GM18873 (cell line): Measurements from ENCODE around the gene DHX40.
"Not testable (repeated sequence)": the region's sequence is repeated elsewhere in the genome, so short reads cannot be mapped to it uniquely, and the experiment has no call there.

Experiments
- ATAC-seq: cut with Tn5 transposase; IDR thresholded peaks from one replicate; pipeline ENCODE4 v1.9.1; 2021; ENCODE audit warnings: mild to moderate bottlenecking, moderate library complexity, moderate number of reproducible peaks; ENCODE audit not compliant: unreplicated experiment, low FRiP score

The DHX40 gene

DNA sequence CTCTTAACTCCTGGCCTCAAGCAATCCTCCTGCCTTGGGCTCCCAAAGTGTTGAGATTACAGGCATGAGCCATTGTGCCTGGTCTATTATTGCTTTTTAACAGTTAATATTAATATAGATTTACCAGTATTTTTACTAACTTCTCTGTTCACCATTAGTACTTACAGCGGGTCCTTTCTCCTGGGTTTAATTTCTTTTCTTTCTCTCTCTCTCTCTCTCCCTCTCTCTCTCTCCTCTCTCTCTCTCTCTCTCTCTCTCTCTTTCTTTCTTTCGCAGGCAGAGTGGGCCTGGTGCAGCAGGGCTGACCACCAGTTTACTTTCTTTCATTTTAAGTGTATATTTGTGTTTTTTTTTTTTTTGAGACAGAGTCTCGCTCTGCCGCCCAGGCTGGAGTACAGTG lies 14.7 kb upstream of the DHX40 start:
- no peak for ATAC-seq

DNA sequence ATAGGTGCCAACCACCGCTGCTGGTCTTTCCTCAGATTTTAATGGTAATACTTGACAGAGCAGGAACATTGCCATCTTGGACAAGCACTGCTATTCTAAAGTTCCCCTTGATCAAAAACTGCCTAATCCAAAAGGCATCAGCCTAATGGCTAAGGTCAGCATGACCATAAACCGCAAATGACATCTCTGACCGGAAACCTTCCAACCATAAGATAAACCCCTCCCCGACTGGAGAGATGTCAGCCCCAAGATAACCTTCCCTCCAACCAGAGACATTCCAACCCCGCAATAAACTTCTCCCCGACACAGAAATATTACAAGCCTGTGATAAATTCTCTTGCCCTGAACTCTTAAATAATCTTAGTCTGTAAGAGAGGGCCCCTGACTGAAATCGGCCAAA lies 7.4 kb upstream of the DHX40 start:
- no peak for ATAC-seq

DNA sequence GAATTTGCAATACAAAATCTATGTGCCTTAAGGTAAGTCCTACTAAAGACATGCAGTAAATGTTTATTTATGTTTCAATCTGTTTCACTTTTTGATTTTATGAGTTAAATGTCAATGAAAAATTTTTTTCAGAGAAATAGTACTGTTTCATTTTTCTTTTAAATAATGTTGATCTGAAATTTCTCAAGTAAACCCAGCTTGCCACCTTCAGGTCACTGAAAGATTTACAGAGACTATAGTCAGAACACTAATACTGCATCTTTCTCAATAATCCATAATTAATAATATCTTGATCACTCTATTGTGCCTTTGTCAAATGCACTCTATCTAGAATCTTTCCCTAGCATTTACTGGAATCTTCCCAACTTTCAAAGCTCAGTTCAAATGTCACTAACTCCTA lies 6.5 kb upstream of the DHX40 start:
- no peak for ATAC-seq

DNA sequence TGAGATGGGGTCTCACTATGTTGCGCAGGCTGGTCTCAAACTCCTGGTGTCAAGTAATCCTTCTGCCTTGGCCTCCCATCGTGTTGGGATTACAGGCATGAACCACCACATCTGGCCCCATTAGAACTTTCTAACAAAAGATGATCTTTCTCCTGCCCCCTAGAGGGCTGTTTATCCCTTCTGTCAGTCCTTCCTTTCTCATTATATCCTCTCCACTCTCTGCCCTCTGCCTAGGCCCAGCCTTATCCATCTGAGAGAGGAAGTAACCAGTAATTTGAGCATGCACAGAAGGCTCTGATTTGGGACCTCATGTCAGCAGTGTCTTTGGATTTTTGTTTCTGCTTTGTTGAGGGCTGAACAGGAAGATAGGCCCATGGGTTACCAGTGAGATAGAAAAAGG lies 4.4 kb upstream of the DHX40 start:
- no peak for ATAC-seq

DNA sequence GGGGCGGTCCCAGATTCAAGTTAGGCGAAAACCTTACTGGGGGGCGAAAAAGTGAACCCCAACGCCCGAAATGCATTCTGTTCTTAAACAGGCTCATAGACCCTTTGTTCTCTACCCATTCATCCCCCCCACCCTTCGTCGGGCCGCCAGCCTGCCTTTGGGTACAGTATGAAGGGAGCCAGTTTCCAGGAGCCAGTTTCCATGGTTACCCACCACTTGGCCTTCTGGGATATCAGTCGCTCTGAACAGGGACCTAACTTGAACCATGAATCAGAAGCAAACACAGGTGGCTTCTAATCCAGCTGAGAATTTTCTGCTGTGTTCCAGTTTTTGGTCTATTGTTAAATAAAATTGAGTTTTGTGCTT lies 532 bp downstream of the DHX40 start:
- ATAC-seq: peak; percentile 40

DNA sequence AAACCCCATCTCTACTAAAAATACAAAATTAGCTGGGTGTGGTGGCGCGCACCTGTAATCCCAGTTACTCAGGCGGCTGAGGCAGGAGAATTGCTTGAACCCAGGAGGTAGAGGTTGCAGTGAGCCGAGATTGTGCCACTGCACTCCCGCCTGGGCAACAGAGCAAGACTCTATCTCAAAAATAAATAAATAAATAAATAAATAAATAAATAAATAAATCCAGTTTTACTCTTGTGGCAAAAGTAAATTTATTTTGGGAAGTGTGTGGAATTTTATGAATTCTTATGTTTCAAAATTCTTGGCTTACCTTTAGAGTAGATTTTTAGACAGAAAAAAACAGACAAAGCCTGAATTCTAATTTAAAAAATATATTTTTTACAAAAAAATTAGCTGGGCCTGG lies 3.7 kb downstream of the DHX40 start:
- ATAC-seq: not testable (repeated sequence)

DNA sequence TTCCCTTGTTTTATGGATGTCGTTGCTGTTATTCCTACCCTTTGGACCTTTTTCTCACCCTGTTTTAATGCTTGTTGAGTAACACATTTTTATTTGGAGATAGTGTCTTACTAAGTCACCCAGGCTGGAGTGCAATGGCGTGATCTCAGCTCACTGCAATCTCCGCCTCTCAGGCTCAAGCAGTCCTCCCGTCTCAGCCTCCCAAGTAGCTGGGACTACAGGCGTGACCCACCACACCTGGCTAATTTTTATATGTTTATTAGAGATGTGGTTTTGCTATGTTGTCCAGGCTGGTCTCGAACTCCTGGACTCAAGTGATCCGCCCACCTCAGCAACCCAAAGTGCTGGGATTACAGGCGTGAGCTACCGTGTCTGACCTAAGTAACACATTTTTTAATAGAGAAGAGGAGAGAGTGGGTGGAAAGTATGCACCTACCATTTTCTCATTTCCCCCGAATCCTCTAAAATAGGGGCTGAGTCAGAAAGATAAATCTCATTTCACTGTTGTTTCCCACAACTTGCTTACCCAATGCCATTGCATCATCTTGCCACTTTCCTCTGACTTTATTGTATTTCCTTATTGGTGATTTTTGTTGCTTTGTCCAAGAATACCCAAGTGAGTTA lies 7.0 kb downstream of the DHX40 start:
- no peak for ATAC-seq

DNA sequence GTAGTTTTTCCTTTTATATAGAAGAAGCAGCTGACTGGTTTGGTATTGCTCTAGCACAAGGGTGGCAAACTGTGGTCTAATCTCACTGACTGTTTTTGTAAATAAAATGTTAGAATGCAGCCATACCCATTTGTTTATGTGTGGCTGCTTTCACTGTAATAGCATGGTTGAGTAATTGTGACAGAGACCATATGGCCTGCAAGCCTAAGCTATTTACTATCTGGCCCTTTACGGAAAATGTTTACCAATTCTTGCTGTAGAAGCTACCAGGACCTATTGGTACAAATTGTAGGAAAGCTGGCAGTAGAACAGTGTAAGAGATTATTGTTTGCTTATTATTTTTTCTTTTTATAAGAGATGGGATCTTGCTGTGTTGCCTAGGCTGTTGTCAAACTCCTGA lies 18.8 kb downstream of the DHX40 start:
- ATAC-seq: not testable (repeated sequence)

DNA sequence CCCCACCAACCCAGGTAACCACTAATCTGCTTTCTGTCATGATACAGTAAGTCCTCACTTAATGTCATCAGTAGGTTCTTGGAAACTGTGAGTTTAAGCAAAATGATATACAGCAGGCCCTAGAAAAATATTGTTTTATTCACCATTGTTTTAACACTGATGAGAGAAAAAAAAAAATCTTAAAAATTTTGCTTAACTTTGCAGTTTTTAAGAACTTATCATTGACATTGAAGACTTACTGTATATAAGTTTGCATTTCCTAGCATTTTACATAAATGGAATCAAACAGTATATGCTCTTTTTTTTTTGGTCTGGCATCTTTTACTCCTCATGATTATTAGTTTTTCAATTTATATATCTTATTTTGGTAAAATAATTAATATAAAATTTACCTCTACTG lies 34.8 kb downstream of the DHX40 start:
- ATAC-seq: no peak

DNA sequence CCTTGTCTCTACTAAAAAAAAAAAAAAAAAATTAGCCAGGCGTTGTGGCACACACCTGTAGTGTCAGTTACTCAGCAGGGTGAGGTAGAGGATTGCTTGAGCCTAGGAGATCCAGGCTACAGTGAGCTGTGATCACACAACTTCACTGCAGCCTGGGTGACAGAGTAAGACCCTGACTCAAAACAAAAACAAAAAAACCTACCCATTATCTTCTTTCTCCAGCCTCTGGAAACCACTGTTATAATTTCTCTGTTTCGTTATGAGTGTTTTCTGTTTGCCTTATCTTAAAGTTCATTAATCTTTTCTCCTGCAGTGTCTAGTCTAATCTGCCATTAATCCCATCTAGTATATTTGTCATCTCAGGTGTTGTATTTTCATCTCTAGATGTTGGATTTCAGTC lies 35.7 kb downstream of the DHX40 start:
- no peak for ATAC-seq

DNA sequence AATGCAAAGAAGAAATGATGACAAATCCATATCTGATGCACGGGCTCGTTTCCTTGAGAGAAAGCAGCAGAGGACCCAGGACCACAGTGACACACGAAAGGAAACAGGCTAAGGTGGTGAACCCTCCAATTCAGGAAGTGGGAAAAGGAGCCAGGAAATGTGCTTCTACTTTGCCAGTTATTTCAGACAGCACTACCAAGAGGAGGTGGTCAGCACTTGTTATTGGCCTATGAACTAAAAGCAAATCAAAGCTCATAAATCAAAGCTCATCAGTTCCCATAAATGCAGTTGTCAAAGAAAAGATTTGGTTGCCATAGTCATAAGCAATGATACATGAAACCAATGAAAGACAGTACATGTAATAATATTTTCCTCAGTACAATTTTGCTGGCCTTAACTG lies 41.7 kb downstream of the DHX40 start:
- no peak for ATAC-seq

DNA sequence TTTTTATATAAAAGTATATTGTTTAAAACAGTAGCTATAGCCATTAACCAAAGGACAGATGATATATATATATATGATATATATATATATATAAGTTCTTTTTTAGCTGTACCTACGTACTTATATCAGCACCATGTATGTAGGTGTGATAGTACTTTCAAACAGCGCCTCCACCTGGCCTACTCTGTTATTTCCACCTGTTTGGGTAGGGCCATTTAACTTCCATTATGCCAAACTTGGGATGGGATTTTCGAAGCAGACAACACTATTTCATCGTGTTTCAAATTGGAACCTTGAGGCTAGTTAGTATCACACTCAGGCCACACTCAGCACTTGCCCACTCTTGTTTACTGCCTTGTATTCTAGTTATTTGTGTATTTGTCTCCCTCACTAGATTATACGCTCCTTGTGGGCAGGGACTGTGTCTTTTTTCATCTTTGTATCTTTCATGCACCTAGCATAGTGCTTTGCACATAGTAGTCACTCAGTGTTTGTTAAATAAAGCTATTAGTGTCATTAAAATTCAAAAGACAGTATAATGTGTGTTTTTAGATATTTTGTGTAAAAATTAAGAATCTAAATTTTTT lies 42.5 kb downstream of the DHX40 start:
- ATAC-seq: no peak

DNA sequence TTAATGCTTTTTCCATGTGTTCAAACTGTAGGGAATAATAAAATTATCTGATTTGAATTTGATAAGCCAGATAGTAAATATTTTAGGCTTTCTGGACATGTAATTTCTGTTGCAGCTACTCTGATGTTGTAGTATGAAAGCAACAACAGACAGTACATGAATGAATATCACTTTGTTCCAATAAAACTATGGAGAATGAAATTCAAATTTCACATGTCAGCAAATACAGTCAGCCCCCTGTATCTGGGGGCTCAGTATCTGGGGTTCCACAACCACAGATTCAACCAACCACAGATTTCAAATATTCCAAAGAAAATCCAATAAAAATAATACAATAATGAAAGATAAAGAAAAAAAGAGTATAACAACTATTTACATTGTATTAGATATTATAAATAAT lies 46.1 kb downstream of the DHX40 start:
- ATAC-seq: no peak

DNA sequence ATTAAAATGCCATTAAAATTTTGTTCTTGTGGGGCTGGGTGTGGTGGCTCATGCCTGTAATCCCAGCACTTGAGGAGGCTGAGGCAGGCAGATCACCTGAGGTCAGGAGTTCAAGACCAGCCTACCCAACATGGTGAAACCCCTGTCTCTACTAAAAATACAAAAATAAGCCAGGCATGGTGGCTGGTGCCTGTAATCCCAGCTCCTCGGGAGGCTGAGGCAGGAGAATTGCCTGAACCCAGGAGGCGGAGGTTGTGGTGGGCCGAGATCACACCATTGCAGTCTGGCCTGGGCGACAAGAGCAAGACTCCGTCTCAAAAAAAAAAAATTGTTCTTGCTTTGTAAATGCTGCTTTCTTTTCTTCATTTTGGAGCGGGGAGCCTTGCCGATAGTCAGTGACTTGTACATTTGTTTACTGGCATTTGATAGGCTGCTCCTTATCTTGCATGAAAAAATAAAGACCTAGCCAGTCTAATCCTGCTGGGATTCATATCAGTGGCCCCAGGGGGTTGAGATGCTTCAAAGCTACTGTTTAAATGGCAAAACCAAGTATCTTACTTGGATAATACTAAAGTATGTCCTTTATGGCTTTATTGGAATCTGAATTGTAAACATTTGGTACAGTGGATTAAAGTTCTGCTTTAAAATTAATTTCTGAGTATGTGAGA lies 51.0 kb downstream of the DHX40 start:
- ATAC-seq: no peak

DNA sequence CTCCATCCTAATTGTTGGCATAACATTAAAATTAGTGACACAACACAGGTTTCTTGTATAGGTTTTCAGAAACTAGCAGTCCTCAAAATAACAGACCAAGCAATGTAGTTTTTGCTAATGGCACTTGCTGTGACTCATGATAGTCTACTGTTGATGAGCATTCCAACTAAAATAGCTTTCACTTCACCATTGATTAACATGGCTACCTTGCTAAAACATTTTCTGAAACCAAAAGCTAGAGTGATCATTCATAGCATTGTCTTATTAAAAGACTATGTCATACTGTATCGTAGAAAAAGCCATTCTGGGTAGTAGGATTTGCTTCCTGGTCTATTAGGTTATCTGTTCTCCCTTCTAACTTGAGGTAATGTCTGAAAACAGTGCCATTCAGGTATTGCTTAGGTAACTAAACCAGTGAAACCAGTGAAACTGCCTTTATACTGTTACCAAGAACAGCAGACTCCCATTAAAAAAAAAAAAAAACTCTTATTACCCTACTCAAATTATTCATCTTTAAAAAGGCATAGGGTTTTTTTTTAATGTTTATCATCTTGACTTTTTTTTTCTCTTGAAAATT lies 51.8 kb downstream of the DHX40 start:
- ATAC-seq: no peak

DNA sequence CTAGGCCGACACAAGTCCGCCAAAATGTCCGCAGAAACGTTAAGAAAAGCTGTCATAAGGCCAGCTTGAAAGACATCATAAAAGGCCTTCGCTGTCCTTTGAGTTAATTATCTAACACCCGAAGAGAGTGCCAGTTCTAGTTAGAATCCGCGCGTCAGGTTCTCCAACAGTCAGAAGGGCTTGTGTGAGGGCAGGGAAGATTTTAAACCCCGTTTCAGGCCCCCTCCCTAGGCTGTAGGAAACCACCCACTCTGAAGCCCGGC lies 53.6 kb downstream of the DHX40 start:
- no peak for ATAC-seq

DNA sequence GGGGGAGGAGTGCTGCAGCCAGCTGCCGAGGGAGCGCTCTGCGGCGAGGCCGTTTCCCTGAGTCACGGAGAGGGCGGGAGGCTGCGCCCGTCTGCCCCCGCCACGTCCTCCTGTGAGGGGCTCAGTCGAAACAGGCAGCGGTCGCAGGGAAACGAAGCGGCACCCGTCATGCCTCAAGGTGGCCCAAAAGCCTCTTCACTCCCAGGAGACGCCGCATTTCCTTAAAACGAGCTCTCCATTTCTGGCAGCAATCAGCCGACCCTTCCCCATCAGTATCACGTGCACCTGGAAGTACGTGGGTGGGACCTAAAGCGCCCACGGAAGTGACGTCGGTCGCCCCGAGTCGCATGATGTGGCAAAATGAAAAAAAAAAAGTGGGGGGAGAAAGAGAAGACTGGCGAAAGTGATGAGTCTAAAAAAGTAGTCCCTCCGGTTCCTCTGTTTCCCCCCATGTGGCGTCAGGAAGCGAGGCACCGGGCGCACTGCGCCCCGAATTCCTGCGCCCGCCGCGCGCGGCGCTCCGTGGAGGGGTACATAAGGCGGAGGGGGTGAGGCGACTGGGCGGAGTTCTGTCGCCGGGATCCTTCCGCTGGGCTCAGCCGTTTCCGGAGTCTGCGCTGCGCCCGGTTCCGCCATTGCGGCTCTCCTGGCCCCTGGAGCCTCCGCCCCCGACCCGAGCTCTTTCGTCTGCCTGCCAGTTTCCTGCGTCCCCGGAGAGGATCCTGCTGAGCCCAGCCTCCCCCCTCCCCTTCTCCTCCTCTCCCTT lies 54.1 kb downstream of the DHX40 start, which contains the start of gene CLTC:
TSS of gene CLTC (plus strand) at position 598 of the 766 bp plus-strand sequence. CDS start 237 bp downstream, outside the sequence.
- peak; percentile 71 for ATAC-seq

DNA sequence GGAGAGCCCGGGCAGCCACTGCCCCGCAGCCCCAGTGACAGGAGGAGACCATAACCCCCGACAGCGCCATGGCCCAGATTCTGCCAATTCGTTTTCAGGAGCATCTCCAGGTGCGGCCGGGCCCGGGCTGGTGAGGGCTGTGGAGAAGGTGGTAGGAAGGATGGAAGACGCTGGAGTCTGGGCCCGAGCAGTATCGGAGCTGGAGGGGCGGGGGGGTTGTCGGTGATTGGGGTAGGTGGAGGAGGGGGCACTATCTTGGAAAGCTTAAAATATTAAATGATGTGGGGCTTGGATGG lies 54.6 kb downstream of the DHX40 start:
- ATAC-seq: no peak

DNA sequence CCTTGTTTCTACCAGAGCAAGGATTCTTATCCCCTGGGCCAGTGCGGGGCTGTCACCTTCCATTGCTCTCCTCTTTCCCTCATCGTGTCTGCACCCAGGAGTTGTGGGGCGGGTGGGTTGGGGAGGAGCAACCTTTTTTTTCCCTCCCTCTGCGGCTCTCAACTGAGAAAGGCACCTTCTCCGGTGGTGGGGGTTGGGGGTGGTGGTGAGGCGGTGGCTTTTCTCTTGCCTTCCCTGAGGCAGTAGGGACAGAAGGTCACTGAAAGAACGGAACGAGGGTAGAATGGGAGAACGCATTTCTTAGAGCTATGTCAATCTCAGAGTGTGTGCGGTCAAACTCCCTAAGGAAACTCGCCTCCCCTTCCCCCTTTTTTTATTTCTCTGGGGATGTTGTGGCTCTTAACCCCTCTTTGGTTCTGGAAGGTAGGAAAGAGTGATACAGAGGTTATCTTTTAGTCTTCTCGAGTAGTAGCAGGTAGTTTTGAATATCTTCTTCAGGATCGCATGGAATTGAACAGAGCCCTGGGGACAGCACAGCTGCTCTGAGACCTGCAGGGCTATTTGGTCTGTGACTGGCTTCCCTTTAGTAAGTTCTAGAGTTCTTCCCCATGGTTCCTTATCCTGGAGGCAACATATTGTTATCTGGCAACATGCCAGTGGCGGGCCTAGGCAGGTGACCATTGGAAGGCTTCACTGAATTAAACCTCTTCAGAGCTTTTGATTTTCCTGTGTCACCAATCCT lies 55.3 kb downstream of the DHX40 start:
- no peak for ATAC-seq

DNA sequence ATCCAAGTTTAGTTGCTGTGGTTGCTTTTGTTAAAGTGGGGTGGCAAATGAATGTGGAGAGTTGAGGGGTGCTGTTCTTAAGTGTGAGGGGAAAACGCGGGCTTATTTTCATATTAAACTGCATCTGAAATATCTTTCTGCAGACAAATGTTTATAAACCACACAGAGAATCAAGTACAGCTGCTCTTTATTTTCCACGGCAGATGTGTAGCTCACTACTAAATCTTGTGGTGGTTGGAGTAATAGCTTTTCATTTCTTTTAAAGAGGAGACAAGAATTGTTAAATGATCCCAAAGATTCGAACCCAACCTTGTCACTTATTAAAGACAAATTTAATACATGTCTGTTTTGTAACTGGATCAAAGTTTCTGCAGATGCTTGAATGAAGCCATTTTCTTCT lies 56.4 kb downstream of the DHX40 start:
- no peak for ATAC-seq

DNA sequence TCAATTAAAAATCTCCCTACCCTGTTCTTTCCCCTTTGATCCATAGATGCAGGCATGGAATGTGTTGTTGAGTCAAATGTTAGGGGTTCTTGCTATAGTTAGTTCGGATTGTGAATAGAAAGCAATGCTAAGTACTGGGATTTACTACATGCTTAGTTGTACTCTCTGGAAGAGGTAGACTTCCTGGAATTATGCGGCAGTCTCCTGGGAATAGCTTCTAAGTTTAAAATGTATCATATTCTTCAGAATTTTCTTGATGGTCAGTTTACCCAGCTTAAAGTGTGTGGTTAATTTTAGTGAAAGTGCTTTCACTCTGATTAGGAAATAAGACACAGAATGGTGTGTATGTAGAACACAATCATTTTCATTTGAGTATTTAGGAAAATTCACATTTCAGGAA lies 57.7 kb downstream of the DHX40 start:
- no peak for ATAC-seq
